Panc1 (cell line): ENCODE data around the gene PPIL4. TPM values are rescaled to one million over a fixed set of nuclear protein-coding genes. Genes with fewer than 3 reads are reported as not detected.
"Not testable (repeated sequence)": the region's sequence is repeated elsewhere in the genome, so short reads cannot be mapped to it uniquely, and the experiment has no call there.

Experiments used
- ATAC-seq: fragments of 200-7000 bp; cut with Tn5 transposase; 2 replicates; pipeline ENCODE4 v1.9.1; 2020; ENCODE audit warnings: mild to moderate bottlenecking, moderate library complexity
- BruUV-seq: library from RNA; stranded (reverse); fragments of 400-500 nt; replicated peaks from 2 replicates; lab custom pipeline; 2021; lab: Mats Ljungman, UMichigan
- CTCF ChIA-PET: fragments of 300-600 bp; sonication (Branson Sonifier 250); formaldehyde crosslinking; loops from one replicate; lab custom pipeline; 2022; ENCODE audit warnings: antibody characterized with exemption; lab: Charles Lee
- POLR2A ChIA-PET: fragments of 300-600 bp; sonication (Branson Sonifier 250); formaldehyde crosslinking; loops from one replicate; lab custom pipeline; 2022; ENCODE audit warnings: antibody characterized with exemption; lab: Charles Lee
- DNase-seq: peaks from one replicate; pipeline ENCODE4 v3.0.0-alpha.2; 2010; ENCODE audit warnings: low read depth, low spot score
- H3K27ac ChIP-seq: 2 replicates; pipeline ENCODE4 v1.5.1; 2011; ENCODE audit warnings: mild to moderate bottlenecking, low read length, inconsistent platforms
- H3K27me3 ChIP-seq: fragments of 200-500 bp; sonication (Bioruptor generic); 2 replicates; pipeline ENCODE4 v1.6.0; 2014; ENCODE audit warnings: low read length, inconsistent platforms; ENCODE audit not compliant: control insufficient read depth, insufficient read depth
- H3K36me3 ChIP-seq: fragments of 200-500 bp; sonication (Bioruptor generic); 2 replicates; pipeline ENCODE4 v1.5.1; 2014; ENCODE audit warnings: inconsistent platforms, mild to moderate bottlenecking, low read length, moderate library complexity; ENCODE audit not compliant: control insufficient read depth, insufficient read depth
- H3K4me1 ChIP-seq: 2 replicates; pipeline ENCODE4 v1.5.1; 2011; ENCODE audit warnings: inconsistent platforms, mild to moderate bottlenecking, low read length, moderate library complexity; ENCODE audit not compliant: control insufficient read depth, insufficient read depth
- H3K4me3 ChIP-seq, 2 experiments: 2 replicates each; pipeline ENCODE4 v1.5.1; 2011 to 2012; ENCODE audit warnings: low read depth in 2 of 2, low read length in 2 of 2, mild to moderate bottlenecking in 2 of 2, inconsistent platforms in 1 of 2, moderate library complexity in 1 of 2
- H3K9me3 ChIP-seq: fragments of 200-500 bp; sonication (Bioruptor generic); 2 replicates; pipeline ENCODE4 v1.5.1; 2014; ENCODE audit warnings: low read depth, mild to moderate bottlenecking, inconsistent platforms, low read length, moderate library complexity; ENCODE audit not compliant: control insufficient read depth, insufficient read depth
- POLR2AphosphoS5 ChIP-seq: IDR thresholded peaks from 2 replicates; pipeline ENCODE4 v1.6.1; 2012; ENCODE audit warnings: mild to moderate bottlenecking, low read depth, low read length, moderate library complexity
- REST ChIP-seq, 2 experiments: IDR thresholded peaks; 2 replicates each; pipeline ENCODE4 v1.6.1; 2011 to 2012; ENCODE audit warnings: low read depth in 2 of 2, control low read depth in 1 of 2, low read length in 1 of 2, mild to moderate bottlenecking in 1 of 2, moderate library complexity in 1 of 2; ENCODE audit not compliant: insufficient read depth in 1 of 2
- SIN3A ChIP-seq: IDR thresholded peaks from 2 replicates; pipeline ENCODE4 v1.6.1; 2012; ENCODE audit warnings: low read depth, mild to moderate bottlenecking, low read length, moderate library complexity, borderline replicate concordance; ENCODE audit not compliant: insufficient read depth
- TCF7L2 ChIP-seq: IDR thresholded peaks from 2 replicates; pipeline ENCODE4 v1.6.1; 2011; ENCODE audit warnings: mild to moderate bottlenecking, low read depth, low read length, inconsistent platforms
- in situ Hi-C: cut with HindIII; loops from 2 replicates; pipeline ENCODE4 v1.10.0; 2016; ENCODE audit warnings: low sequenced_read_pairs, low pct_unique_long_range_greater_than_20kb
- intact Hi-C: fragments of 100-400 bp; cut with micrococcal nuclease; formaldehyde crosslinking; loops from one replicate; pipeline ENCODE4 v1.10.0; 2022; ENCODE audit not compliant: unreplicated experiment
- total RNA-seq: library from RNA; stranded (reverse); gene quantifications from one replicate; pipeline ENCODE4 v1.2.1, GENCODE V29; 2021; ENCODE audit not compliant: unreplicated experiment
- TF ChIP-seq, protein P1 (sequence below): fragments of 450-650 bp; IDR thresholded peaks from 2 replicates; pipeline ENCODE4 v1.5.1; 2017; ENCODE audit warnings: mild to moderate bottlenecking

Gene PPIL4
- total RNA-seq, 1 experiment from 2014 or later, result 19.9 TPM

DNA sequence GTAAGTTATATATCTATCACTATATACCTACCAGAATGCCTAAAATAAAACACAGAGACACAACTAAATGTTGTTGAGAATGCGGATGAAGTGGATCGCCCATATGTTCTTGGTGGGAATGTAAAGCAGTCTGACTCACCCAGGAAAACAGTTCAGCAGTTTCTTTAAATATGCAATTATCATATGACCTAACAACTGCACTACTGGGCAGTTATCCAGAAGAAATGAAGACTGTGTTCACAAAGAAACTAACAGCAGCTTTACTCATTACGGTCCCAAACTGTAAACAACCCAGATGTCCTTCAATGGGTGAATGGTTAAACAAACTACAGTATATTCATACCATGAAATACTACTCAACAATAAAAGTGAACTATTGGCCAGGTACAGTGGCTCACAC lies 46.8 kb downstream of the PPIL4 start:
- H3K36me3 ChIP-seq, result no peaks in the 10 kb centered on the region
- no peak overlapping the region for H3K4me3 ChIP-seq
- H3K4me1 ChIP-seq, result peaks cover 3% of the 10 kb centered on the region; the same call in 1 of the 2 replicates
- BruUV-seq, result no TSS peak
- no peak for TF ChIP-seq SIN3A
- no peak for TF ChIP-seq POLR2AphosphoS5
- TF ChIP-seq TCF7L2, result no peak
- no peak for TF ChIP-seq REST (IDR thresholded peaks at IDR 0.05; ENCODE audit: insufficient read depth in 1 of 2, low read depth in 2 of 2, low read length in 1 of 2)
- TF ChIP-seq, protein P1, sequence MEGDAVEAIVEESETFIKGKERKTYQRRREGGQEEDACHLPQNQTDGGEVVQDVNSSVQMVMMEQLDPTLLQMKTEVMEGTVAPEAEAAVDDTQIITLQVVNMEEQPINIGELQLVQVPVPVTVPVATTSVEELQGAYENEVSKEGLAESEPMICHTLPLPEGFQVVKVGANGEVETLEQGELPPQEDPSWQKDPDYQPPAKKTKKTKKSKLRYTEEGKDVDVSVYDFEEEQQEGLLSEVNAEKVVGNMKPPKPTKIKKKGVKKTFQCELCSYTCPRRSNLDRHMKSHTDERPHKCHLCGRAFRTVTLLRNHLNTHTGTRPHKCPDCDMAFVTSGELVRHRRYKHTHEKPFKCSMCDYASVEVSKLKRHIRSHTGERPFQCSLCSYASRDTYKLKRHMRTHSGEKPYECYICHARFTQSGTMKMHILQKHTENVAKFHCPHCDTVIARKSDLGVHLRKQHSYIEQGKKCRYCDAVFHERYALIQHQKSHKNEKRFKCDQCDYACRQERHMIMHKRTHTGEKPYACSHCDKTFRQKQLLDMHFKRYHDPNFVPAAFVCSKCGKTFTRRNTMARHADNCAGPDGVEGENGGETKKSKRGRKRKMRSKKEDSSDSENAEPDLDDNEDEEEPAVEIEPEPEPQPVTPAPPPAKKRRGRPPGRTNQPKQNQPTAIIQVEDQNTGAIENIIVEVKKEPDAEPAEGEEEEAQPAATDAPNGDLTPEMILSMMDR, result no peak
- DNase-seq (peak; percentile 60), ATAC-seq (peak; percentile 70; the same call in 1 of the 2 replicates)
- in situ Hi-C loops (no loop called here), intact Hi-C loops (no loop called here)
- H3K9me3 ChIP-seq, result no peaks in the 10 kb centered on the region
- H3K27ac ChIP-seq, result no peak overlapping the region
- H3K27me3 ChIP-seq, result no peaks in the 10 kb centered on the region
- CTCF ChIA-PET, result interaction anchor here (0.6 kb wide), 1 partner anchor 1102 kb away, joined by 3 read pairs; no protein-coding TSS in a partner anchor
- POLR2A ChIA-PET, result no interaction called here

DNA sequence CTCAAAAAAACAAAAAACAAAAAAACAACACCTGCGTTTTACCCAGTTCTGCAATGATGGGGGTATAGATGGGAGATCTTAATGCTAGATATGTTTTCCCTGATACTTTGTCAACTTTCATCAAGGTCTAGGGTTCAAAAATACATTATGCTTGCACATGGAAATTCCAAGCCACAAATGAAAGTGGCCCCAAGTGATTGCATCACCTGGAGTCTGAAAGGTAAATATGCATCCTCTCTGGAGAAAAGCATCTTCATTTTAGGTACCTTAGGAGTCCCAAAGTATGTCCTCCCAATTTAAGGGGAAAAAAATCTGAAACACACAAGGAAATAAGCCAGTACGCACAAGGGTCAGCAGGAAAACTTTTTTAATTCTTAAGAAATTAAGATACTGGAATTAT lies 48.5 kb downstream of the PPIL4 start:
- in situ Hi-C loops, result no loop called here
- ChIA-PET CTCF (no interaction called here), POLR2A (no interaction called here)
- BruUV-seq, result no TSS peak
- no peak for ATAC-seq
- Histone ChIP-seq H3K27me3 (no peaks in the 10 kb centered on the region), H3K27ac (no peak overlapping the region), H3K36me3 (no peaks in the 10 kb centered on the region), H3K4me1 (peaks cover 3% of the 10 kb centered on the region; the same call in 1 of the 2 replicates), H3K4me3 (no peak overlapping the region), H3K9me3 (no peaks in the 10 kb centered on the region)
- TF ChIP-seq REST (IDR thresholded peaks at IDR 0.05; ENCODE audit: insufficient read depth in 1 of 2, low read depth in 2 of 2, low read length in 1 of 2) (no peak), SIN3A (no peak), POLR2AphosphoS5 (no peak), TCF7L2 (no peak)
- TF ChIP-seq, protein P1, result no peak
- no peak for DNase-seq
- intact Hi-C loops, result no loop called here

GRCh38 chr6:149496597-149496996 lies 49.2 kb downstream of the PPIL4 start:
- CTCF ChIA-PET, in situ Hi-C loops, H3K27ac ChIP-seq, H3K27me3 ChIP-seq, H3K36me3 ChIP-seq, BruUV-seq, H3K4me1 ChIP-seq, intact Hi-C loops, POLR2A ChIA-PET, H3K4me3 ChIP-seq, H3K9me3 ChIP-seq: not testable (repeated sequence)
- DNase-seq (peak; percentile 28), ATAC-seq (peak; percentile 79)
